ENCODE results near the gene MEF2B.

DNA sequence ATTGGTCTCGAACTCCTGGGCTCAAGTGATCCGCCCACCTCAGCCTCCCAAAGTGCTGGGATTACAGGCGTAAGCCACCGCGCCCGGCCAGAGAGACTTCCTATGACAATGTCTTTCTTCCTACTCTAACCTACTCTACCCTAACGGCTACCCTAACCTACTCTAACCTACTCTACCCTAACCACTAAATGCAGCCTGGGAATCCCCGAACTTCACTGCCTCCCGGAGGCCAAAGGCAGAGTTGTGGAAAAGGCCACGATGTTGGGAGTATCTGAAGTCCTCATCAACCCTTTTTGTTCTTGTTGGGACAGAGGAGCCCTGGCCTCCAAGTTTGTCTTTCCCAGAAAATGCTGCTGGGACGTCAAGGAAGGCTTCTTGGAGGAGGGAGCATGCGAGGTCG, 34.1 kb upstream of the MEF2B start:
- TF ChIP-seq POLR2A (IDR thresholded peaks at IDR 0.05): no peak
- TF ChIP-seq, protein P1, sequence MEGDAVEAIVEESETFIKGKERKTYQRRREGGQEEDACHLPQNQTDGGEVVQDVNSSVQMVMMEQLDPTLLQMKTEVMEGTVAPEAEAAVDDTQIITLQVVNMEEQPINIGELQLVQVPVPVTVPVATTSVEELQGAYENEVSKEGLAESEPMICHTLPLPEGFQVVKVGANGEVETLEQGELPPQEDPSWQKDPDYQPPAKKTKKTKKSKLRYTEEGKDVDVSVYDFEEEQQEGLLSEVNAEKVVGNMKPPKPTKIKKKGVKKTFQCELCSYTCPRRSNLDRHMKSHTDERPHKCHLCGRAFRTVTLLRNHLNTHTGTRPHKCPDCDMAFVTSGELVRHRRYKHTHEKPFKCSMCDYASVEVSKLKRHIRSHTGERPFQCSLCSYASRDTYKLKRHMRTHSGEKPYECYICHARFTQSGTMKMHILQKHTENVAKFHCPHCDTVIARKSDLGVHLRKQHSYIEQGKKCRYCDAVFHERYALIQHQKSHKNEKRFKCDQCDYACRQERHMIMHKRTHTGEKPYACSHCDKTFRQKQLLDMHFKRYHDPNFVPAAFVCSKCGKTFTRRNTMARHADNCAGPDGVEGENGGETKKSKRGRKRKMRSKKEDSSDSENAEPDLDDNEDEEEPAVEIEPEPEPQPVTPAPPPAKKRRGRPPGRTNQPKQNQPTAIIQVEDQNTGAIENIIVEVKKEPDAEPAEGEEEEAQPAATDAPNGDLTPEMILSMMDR (IDR thresholded peaks at IDR 0.05): no peak

Measured in right lobe of liver (tissue), 4 donors.